Fibroblast of skin of left biceps (primary cell): ENCODE measurements around the gene PDZRN4.
"Not testable (repeated sequence)": the region's sequence is repeated elsewhere in the genome, so short reads cannot be mapped to it uniquely, and the experiment has no call there.

ENCODE experiments used
- DNase-seq, 2 experiments: peaks; one replicate each; pipeline ENCODE4 v3.0.0-alpha.2; 2013; ENCODE audit warnings: low read depth in 2 of 2

The PDZRN4 gene

DNA sequence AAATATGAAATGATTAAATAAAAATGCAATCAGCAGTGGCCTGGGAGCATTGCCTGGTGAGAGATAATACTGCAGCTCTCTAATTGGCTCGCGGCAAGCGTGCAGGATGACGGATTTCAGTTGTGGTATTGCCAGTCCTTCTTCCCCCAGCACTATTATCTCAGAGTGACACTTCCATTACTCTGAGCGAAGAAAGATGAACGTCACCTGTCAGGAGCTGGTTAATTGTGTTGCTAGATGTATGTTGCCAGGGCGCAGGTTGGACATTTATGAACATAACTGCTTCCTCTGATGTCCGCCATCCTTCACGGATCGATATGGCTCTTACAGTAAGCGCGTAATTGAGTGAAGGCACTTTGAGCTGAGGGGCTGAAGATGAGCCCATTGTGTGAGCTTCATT lies 374.9 kb downstream of the PDZRN4 start:
- DNase-seq = no peak

DNA sequence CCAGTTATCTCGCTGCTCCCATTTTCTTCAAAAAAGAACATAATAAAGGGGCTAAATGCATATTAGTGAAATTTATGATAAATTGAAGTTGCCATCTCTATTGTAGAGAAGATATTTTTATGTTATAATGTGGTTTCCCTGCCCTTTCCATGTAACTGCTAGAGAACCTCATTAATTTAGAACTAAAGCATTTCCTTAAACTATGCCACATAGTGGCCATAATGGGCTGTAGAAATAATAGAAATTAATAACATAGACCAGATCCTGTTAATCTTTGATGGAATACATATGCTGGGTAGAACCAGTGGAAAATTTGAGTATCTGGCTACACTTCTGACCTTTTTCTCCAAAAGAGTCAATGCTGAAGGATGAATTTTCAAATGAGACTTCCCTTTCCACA lies 376.7 kb downstream of the PDZRN4 start:
- no peak for DNase-seq

DNA sequence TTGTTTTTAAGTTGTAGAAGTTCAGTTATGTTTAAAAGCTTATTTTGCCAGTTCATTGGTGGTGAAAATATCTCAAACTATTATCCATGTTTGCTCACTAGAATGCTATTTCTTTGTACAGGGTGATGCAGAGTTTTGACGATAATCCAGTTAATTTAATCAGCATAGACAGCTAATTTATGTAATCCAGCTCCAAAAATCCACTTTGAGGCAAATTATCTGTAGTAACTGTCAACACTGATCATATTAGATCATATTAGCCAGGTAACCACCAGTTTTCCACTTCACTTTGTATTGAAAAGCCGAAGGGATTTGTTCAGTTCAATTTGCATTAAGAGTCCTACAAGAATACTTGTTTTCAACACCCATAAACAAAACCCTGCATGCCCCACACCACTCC lies 378.6 kb downstream of the PDZRN4 start:
- DNase-seq = no peak

GRCh38 chr12:41573445-41573844 lies 385.3 kb downstream of the PDZRN4 start:
- DNase-seq = no peak

DNA sequence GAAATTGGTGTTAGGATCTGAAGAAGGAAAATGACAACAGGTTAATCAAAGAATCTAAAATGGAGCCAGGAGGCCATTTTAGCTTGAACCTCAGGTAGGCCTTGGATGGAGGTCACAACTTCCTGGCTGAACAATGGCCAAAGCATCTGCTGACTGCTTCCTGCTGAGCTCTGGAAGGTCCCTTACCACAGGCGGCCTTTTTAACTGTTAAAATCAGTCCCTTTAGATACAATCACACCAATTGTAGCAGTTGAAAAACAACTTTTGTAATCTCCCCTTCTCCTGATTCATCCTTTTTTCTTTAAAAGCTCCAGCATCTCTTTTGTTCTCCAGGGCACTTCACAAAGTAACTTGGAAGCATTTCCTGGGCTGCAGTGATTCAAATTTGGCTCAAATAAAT lies 388.8 kb downstream of the PDZRN4 start:
- no peak for DNase-seq

- DNase-seq = no peak
Measured at GRCh38 chr12:41577995-41578394, 389.9 kb downstream of the PDZRN4 start.

DNA sequence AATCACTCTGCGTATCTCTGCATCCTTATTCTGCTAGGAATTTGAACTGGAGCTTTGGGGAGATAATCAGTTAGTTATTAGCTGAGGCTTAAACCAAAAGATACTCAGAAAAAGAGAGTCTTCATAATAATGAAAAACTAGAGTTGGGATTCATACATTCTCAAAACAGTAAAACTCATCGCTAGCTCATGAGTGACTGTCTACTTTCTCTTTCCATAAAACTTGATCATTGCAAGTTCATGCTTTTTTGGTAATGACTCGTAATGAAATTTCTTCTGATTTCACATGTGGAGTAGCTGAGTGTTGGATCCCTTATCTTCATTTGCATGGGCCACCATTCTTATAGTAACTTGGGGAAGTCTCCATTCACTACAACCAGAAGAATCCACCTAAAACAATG lies 397.7 kb downstream of the PDZRN4 start:
- no peak for DNase-seq

GRCh38 chr12:41587574-41587973 lies 399.5 kb downstream of the PDZRN4 start:
- no peak for DNase-seq

GRCh38 chr12:41589878-41590277 lies 401.8 kb downstream of the PDZRN4 start:
- no peak for DNase-seq

DNA sequence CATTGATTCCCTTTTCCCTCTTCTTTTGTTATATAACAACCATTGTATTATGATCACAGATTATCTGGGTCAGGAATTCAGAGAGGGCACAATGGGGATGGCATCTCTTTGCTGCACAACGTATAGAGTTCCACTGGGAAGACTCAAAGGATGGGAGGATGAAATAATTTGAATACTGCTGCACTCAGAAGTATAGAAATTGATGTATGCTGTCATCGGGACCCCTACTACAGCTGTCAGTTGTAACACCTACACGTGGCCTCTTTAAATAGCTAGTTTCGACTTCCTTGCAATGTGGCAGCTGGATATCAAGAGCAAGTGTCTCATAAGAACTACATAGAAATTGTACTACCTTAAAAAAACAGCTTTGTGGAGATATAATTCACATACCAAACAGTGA lies 408.1 kb downstream of the PDZRN4 start:
- no peak for DNase-seq

GRCh38 chr12:41604830-41605229 lies 416.7 kb downstream of the PDZRN4 start:
- DNase-seq = no peak

DNA sequence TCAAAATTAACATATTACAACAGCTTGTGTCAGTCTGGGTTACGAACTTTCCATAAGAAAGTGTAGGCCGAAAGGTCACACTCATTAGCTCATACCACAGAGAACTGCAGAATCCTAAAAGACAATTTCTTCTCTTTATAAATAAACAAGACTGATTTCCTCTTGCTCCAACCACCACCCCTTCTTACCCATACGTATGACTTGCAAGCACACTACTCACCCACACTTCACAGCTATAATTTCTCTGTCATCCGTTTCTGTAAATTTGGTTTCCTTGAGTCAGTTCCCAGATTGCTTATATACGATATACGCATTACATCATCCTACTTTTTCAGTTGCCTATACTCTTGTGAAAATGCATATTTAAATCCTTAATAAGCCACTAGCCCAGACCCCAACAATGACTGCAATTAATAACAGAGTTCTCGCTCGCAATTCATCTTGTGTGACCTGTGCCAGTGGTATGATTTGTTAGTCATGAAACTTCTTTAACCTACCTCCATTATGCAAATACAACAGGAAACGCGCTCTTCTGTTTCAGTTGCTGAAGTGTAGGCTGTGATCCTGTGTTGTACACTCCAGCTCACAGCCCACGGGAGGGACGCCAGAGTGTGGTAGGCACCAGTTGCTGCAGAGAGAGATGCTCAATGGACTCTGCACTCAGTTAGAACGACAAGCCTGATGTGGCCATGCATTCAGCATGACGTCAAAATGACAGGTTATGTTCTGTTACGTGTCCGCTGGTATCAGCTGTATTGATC lies 417.6 kb downstream of the PDZRN4 start:
- DNase-seq = no peak

DNA sequence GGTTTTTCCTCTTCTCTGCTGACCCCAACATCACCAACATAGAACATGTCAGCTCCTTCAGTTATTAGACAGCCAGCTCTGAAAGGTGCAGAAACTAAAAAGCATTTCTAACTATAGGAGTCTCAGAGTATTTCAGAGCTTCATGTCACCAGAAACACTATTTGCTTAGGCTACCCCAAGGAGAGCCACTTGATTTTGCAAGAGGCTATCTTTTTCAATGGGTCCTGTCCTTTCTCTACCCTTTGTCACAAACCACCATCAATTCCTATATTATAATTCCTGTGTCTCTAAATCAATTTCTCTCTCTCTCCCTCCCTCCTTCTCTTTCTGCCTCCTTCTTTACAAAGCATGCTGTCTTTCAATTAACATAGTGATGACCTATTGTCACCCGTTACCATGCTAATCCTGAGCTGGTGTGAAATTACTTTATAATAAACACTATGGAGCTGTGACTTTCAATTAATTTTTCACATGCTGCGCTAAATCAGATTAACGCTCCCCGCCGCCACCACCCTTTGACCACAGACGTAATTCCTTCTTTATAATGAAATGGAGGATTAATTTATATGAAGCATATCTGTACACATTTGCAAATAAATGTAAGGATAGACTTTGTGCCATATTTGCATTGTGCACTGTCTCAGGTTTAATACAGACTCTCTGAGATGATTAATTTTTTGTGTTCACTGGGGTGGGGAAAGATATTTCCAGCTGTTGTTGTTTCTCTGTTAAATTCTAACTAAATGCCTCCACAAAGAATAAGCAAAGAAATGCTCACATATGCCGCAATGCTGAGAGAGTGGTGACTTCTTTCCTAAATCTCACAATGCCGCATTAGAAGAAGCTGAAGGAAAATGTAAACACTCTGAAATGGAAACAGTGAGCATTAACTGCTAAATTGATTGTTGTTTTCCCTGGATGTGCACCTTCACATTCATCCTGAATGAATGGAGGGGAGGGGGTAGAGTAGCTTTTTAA lies 418.6 kb downstream of the PDZRN4 start:
- DNase-seq = no peak

- no peak for DNase-seq
Measured at GRCh38 chr12:41612892-41613557, 424.9 kb downstream of the PDZRN4 start.

DNA sequence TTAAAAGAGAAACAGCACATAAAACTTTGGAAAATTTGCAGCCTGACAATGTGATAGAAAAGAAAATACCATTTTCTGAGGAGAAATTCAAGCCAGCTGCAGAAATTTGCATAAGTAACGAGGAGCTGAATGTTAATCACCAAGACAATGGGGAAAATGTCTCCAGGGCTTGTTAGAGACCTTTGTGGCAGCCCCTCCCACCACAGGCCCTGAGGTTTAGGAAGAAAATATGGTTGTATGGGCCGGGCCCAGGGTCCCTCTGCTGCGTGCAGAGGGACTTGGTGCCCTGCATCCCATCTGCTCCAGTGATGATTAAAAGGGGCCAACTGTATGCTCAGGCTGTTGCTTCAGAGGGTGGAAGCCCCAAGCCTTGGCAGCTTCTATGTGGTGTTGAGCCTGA lies 427.1 kb downstream of the PDZRN4 start:
- DNase-seq = not testable (repeated sequence)

- DNase-seq = no peak
Measured at GRCh38 chr12:41619705-41620104, 431.6 kb downstream of the PDZRN4 start.

DNA sequence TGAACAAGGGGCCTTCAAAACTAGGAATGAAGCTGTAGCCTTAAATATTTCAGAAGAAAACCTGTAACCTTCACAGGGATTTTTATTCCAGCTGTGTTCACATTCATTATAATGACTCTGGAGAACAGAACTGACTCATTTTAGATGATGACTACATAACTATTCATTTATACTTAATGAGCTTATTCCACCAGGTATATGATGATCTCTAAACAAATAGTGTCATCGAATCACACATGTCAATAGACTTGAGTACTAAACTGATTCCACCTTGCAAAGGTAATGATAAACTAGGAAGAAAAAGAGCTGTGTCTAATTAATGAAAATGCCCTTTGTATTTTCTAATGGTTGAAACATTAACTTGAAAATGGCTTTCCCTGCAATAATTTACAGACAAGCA lies 433.2 kb downstream of the PDZRN4 start:
- no peak for DNase-seq
